NCI-H146 treated with DMSO at 0.1 percent for 48 hours (cell line): ENCODE results near the gene CSNK1G1.
"Not testable (repeated sequence)": the region's sequence is repeated elsewhere in the genome, so short reads cannot be mapped to it uniquely, and the experiment has no call there.

Experiments used
- DNase-seq: peaks from one replicate; lab custom pipeline; 2025; ENCODE audit not compliant: unreplicated experiment; lab: John Stamatoyannopoulos, UW

The CSNK1G1 gene

GRCh38 chr15:64246364-64247189, 109.4 kb downstream of the CSNK1G1 start:
- DNase-seq, result peak; percentile 28

DNA sequence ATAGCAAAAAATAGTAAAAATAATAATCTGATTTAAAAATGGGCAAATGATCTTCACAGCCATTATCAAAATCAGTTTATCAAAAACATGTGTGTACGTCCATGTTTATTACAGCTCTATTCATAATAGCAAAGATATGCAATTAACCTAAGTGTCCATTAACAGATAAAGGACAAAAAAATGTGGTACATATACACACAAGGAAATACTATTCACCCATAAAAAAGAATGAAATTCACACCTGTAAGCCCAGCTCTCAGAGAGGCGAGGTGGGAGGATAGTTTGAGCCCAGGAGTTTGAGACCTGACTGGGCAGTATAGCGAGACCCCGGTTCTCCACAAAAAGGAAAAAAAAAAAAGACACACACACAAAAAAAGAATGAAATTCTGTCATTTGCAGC, 110.6 kb downstream of the CSNK1G1 start:
- no peak for DNase-seq

GRCh38 chr15:64237677-64238076, 118.3 kb downstream of the CSNK1G1 start:
- DNase-seq, result no peak

DNA sequence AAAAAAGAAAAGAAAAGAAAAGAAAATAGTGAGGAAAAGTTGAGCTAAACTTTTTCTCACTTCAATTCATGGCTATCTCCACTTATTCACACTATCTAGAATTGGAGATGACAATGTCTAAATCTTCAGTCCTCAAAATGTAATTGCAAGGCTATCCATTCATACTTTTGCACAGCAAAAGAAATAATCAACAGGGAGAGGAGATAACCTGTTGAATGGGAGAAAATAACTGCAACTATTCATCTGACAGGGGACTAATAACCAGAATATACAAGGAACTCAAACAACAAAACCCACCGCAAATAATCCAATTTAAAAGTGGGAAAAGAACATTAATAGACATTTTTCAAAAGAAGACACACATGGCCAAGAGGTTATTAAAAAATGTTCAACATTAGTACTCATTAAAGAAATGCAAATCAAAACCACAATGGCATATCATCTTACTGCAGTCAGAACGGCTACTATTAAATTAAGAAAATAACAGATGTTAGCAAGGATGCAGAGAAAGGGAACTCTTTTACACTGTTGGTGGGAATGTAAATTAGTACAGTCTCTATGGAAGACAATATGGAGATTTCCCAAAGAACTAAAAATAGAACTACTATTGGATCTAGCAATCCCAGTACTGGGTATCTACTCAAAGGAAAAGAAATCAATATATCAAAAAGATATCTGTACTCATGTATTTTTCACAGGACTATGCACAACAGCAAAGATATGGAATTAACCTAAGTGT, 119.6 kb downstream of the CSNK1G1 start:
- DNase-seq, result no peak

DNA sequence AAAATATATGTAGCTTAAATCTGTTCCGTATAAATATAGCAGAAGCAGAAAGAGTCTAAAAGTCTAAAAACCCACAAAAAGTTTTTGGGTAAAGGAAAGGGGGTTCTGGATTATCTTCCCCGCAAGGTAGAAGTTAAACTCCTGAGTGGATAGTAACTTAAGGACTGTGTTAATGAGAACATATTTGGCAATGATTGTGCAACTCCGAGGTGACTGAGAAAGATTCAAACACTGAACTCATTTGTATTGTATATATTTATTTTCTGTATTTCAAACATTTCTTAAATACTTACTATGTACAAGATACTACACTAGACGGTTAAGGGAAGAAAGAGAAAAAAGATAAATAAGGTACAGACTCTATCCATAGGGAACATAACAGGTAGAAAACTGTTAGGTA, 120.4 kb downstream of the CSNK1G1 start:
- DNase-seq, result no peak

DNA sequence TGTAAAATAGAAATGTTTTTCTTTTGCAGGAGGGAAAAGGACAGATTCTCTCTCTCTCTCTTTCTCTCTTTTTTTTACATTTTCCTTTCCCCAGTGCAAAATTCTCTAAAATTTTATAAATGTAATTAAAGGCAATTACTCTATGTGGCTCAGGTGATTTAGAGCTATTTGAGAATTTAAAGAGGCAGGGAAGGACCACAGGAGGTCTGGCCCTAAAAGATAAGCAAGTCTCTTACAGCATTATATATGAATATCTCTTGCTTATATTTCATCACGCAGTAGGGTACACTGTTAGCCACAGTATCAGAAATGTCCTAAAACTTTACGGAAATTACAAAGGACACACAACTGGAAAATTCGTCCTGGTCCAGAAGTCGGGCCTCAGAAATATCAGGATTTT, 122.7 kb downstream of the CSNK1G1 start:
- no peak for DNase-seq

- DNase-seq, result no peak
These were observed 123.6 kb downstream of the CSNK1G1 start for GRCh38 chr15:64232400-64232799.

GRCh38 chr15:64229129-64229724, 126.7 kb downstream of the CSNK1G1 start:
- DNase-seq, result no peak

DNA sequence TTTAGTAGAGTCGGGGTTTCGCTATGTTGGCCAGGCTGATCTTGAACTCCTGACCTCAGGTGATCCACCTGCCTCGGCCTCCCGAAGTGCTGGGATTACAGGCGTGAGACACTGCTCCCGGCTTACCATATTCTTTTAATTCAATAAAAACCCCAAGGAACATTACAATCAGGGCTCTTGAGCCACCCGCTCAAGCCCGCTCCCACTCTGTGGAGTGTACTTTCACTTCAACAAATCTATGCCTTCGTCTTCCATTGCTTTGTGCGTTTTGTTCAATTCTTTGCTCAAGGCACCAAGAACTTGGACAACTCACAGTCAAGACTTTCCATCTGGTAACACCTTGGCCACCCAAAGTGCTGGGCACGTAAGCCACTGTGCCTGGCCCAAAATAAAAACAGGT, 130.2 kb downstream of the CSNK1G1 start:
- no peak for DNase-seq

- no peak for DNase-seq
These were observed 131.5 kb downstream of the CSNK1G1 start for GRCh38 chr15:64224511-64224910.

GRCh38 chr15:64223882-64224281, 132.1 kb downstream of the CSNK1G1 start:
- DNase-seq, result no peak

GRCh38 chr15:64222573-64223366, 133.2 kb downstream of the CSNK1G1 start:
- DNase-seq, result no peak

GRCh38 chr15:64221911-64222310, 134.1 kb downstream of the CSNK1G1 start:
- DNase-seq, result not testable (repeated sequence)

- not testable (repeated sequence) for DNase-seq
These were observed 138.6 kb downstream of the CSNK1G1 start for GRCh38 chr15:64217429-64217750.

DNA sequence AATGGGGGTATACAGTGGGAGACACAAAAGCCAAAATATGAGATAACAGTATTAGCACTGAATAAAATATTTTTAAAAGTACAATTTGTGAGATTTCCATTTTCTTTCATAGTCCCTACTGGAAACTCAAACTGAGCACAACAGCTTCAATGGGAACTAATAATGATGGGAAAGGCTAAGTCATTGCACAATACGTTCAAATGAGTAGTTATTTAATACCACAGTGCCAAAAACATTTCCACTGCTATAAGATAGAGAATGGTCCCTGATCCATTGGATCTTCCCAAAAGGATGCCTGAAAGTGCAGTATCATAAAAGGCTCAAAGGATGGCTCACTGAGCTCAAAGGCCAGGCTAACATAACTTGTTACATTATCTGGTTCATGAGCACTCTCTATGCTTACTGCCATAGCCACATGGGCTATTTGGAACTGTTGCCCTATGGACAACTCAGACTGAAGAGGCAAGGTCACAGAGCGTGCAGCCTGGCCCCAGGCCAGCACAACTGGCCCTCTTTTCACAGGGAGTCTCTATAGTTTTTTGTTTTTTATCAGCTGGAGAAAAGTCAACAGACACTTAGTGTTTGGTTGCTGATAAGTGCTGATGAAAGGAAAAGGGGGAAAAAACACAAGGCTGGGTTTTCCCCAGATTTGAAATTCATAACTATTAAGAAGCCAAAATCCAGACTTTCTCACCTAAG, 139.1 kb downstream of the CSNK1G1 start:
- peak; percentile 51 for DNase-seq

GRCh38 chr15:64216196-64216595, 139.8 kb downstream of the CSNK1G1 start:
- DNase-seq, result no peak

- no peak for DNase-seq
These were observed 142.3 kb downstream of the CSNK1G1 start for GRCh38 chr15:64213646-64214045.

- DNase-seq, result no peak
These were observed 144.3 kb downstream of the CSNK1G1 start for GRCh38 chr15:64211696-64212095.

- DNase-seq, result no peak
These were observed 145.6 kb downstream of the CSNK1G1 start for GRCh38 chr15:64210371-64210770.

DNA sequence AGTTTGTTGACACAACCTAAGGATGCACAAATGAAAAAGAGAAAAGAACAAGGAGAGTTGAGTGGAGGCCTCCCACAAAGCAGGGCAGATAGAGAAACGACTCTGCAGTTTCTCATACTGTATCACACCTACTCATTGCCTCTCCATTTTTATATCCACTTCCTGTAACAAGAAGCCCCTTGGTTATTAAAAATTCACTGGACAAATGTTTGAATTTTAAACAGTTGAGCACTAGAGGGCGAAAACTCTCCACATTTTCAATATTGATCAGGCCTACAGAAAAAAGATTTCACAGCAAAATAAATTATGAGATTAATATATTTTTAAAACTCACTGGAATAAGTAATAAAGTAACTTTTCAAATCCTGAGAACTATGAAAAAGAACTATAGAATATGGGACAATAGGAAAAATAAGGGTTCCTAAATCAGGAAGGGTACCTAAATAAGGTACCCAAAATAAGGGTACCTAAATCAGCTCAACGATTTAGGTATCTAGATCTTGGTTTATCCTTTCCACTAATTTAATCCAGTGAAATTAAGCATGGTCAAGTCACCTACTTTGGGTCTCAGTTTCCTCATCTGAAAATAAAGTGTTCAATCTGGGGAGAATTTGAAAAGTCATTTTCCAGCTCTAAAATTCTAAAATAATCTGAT, 146.2 kb downstream of the CSNK1G1 start:
- DNase-seq, result peak; percentile 16
